ENCODE data around the gene ATP6V1G2. TPM values are rescaled to one million over a fixed set of nuclear protein-coding genes. Genes with fewer than 3 reads are reported as not detected.
"Not testable (repeated sequence)": the region's sequence is repeated elsewhere in the genome, so short reads cannot be mapped to it uniquely, and the experiment has no call there.

The ATP6V1G2 gene
- total and polyA plus RNA-seq, 2 experiments from 2014 or later = 1.8 to 2.8 TPM

DNA sequence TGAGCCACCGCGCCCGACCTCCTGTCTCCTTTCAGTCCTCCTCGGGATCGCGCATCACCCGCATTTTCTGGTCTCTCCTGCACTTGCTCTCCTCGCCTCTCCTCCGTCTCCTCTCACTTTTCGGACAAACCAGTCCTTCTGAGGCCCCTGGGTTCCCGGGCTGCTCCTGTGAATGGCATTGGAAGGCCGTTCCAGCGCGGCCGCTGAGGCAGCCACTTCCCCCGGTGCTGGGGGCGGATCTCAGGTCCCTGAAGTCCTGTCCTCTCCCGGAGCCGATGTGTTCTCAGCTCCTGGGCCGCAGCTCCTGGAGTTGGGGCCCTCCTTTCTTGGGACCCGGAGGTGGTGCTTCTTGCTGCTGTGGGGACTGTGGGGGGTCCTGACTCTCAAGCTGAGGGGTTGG is 47.7 kb downstream of the ATP6V1G2 start:
- Histone ChIP-seq H3K36me3 (ENCODE audit: low read depth) (no peaks in the 10 kb centered on the region), H3K9me2 (ENCODE audit: insufficient read depth) (no peaks in the 10 kb centered on the region), H2AFZ (peak overlapping the region; percentile 39), H3K4me3 (peak overlapping the region; percentile 91), H3K4me1 (ENCODE audit: insufficient read depth) (peaks cover 9% of the 10 kb centered on the region), H3K27ac (no peak overlapping the region), H3K9ac (no peak overlapping the region; the same call in 1 of the 2 replicates), H3K4me2 (ENCODE audit: unreplicated experiment) (peak overlapping the region; percentile 32), H3K9me3 (ENCODE audit: low read depth) (no peaks in the 10 kb centered on the region), H3F3A (ENCODE audit: insufficient read depth) (peaks cover 24% of the 10 kb centered on the region), H4K20me1 (ENCODE audit: insufficient read depth) (no peaks in the 10 kb centered on the region), H3K79me2 (ENCODE audit: insufficient read depth) (peaks cover 52% of the 10 kb centered on the region), H3K27me3 (replicated peaks; ENCODE audit: insufficient read depth) (no peaks in the 10 kb centered on the region)
- DNase-seq = peak; percentile 55
- in situ Hi-C loops (cut with MboI) = loop anchor here (10.0 kb wide), 1 partner anchor 96 kb away; the partner anchor contains the start of gene NCR3
- WGBS, 2 experiments (ENCODE audit: low coverage in 1 of 2, low lambda C conversion rate in 2 of 2, missing lambda C conversion rate in 2 of 2) = 12 to 18% methylated on average over 20 to 21 of the region's 21 CpGs
- TF ChIP-seq EZH2 (IDR thresholded peaks at IDR 0.05; ENCODE audit: insufficient read depth, poor library complexity, severe bottlenecking) (no peak), EZH2phosphoT487 (IDR thresholded peaks at IDR 0.05; ENCODE audit: insufficient read depth, low read depth) (no peak)

DNA sequence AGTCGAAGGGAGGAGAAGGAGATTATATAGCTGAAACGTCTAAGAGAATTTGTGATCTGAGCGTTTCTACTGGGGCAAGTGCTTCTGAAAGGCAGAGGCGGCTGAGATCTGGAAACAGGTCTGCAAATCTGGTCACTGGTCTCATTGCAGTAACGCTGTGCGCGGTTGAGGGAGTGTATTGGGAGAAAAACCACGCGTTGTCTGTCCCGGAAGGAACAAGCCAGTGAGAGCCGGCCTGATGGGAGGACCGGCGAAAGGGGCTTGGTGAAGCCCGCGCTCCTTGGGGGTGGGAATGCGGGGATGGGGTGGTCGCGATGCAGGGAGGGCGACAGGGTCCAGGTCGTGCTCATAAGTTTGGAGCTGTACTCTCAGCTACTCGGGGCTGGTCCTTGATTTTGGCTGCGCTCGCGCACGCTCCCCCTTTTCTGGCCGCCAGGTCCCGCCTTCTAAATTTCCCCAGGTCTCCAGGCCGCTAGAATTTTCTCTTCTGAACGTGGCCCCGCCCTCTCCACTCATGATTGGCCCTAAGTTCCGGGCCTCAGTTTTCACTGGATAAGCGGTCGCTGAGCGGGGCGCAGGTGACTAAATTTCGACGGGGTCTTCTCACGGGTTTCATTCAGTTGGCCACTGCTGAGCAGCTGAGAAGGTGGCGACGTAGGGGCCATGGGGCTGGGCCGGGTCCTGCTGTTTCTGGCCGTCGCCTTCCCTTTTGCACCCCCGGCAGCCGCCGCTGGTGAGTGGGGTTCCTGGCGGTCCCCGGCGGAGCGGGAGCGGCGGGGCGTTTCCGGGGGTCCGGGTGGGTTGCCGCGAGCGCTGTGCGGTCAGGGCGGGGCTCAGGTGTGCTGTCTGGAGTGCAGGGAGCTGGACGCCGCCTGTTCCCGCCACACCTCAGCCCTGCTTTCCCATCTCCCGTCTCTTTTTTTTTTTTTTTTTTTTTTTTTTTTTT is 48.6 kb downstream of the ATP6V1G2 start, which contains the start of gene MICB:
MICB (plus strand) TSS at position 615 of the 946 bp plus-strand sequence; CDS start at position 664, 49 bp downstream.
- H3K36me3 ChIP-seq (ENCODE audit: low read depth) = no peaks in the 10 kb centered on the region
- H3F3A ChIP-seq (ENCODE audit: insufficient read depth) = peaks cover 24% of the 10 kb centered on the region
- H2AFZ ChIP-seq = peak within 1 kb of the TSS; percentile 83
- 3 to 5% methylated on average over 51 to 62 of the region's 64 CpGs for WGBS, 2 experiments (ENCODE audit: low coverage in 1 of 2, low lambda C conversion rate in 2 of 2, missing lambda C conversion rate in 2 of 2)
- H3K9me3 ChIP-seq (ENCODE audit: low read depth) = no peaks in the 10 kb centered on the region
- TF ChIP-seq EZH2 (IDR thresholded peaks at IDR 0.05; ENCODE audit: insufficient read depth, poor library complexity, severe bottlenecking) (no peak), EZH2phosphoT487 (IDR thresholded peaks at IDR 0.05; ENCODE audit: insufficient read depth, low read depth) (no peak)
- peaks cover 49% of the 10 kb centered on the region for H3K79me2 ChIP-seq (ENCODE audit: insufficient read depth)
- peak within 1 kb of the TSS; percentile 30 for H3K27ac ChIP-seq
- peaks cover 9% of the 10 kb centered on the region for H3K4me1 ChIP-seq (ENCODE audit: insufficient read depth)
- in situ Hi-C loops (cut with MboI) = loop anchor here (10.0 kb wide), 1 partner anchor 97 kb away; the partner anchor contains the start of gene NCR3
- H4K20me1 ChIP-seq (ENCODE audit: insufficient read depth) = no peaks in the 10 kb centered on the region
- no peaks in the 10 kb centered on the region for H3K9me2 ChIP-seq (ENCODE audit: insufficient read depth)
- peak within 1 kb of the TSS; percentile 91 for H3K4me3 ChIP-seq
- DNase-seq = peak; percentile 90
- H3K27me3 ChIP-seq (replicated peaks; ENCODE audit: insufficient read depth) = no peaks in the 10 kb centered on the region
- peak within 1 kb of the TSS; percentile 99 for H3K4me2 ChIP-seq (ENCODE audit: unreplicated experiment)
- peak within 1 kb of the TSS; percentile 72 for H3K9ac ChIP-seq

DNA sequence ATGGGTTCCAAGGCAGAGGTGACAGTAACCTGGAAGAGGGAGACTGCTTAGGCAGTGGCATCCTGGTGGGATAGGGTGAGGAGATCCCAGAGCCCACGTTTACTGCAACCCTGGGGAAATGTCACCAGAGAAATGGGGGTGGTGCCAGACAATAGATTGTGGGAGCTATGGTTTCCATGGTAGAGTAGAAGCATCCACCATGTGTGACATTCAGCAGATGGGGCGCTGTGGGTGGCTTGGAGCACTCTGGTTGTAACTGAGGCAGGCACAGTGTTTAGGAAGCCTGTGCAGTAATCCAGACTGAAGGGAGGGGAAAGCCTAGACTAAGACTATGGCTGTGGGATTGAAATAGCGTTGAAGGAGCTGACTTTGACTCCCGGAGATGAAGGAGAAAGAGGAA is 49.6 kb downstream of the ATP6V1G2 start:
- DNase-seq; H3K9me3 ChIP-seq (ENCODE audit: low read depth); H3K36me3 ChIP-seq (ENCODE audit: low read depth); H3K4me1 ChIP-seq (ENCODE audit: insufficient read depth); H4K20me1 ChIP-seq (ENCODE audit: insufficient read depth); H3K9me2 ChIP-seq (ENCODE audit: insufficient read depth); H3K27me3 ChIP-seq (replicated peaks; ENCODE audit: insufficient read depth): not testable (repeated sequence)
- in situ Hi-C loops (cut with MboI) = loop anchor here (10.0 kb wide), 1 partner anchor 98 kb away; the partner anchor contains the start of gene NCR3
- H3F3A ChIP-seq (ENCODE audit: insufficient read depth) = peaks cover 20% of the 10 kb centered on the region
- H3K79me2 ChIP-seq (ENCODE audit: insufficient read depth) = peaks cover 39% of the 10 kb centered on the region
- peak overlapping the region; percentile 99 for H3K4me2 ChIP-seq (ENCODE audit: unreplicated experiment)
- H2AFZ ChIP-seq = peak overlapping the region; percentile 83; the same call in 1 of the 2 replicates
- H3K4me3 ChIP-seq = 0 out of 2 replicates have a peak overlapping the region, but pooled peaks have one; percentile 91
- peak overlapping the region; percentile 72; the same call in 1 of the 2 replicates for H3K9ac ChIP-seq
- H3K27ac ChIP-seq = peak overlapping the region; percentile 30; the same call in 1 of the 2 replicates
- WGBS, 2 experiments (ENCODE audit: low coverage in 1 of 2, low lambda C conversion rate in 2 of 2, missing lambda C conversion rate in 2 of 2) = 58 to 65% methylated on average over 4 of the region's 4 CpGs

DNA sequence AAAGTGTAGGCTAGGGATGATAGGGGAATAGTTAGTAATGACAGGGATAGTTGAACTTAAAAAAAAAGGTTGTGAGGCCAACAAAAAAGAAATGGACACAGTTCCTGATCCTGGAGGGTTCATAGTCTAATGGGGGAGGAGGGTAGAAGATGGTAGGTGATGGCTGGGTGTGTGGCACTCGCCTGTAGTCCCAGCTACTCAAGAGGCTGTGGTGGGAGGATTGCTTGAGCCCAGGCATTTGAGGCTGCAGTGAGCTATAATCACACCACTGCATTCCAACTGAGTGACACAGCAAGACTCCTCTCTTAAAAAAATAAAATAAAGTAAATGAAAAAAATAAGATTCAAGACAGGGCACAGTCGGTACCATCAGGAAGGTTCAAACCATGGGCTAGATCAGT is 50.8 kb downstream of the ATP6V1G2 start:
- DNase-seq = peak; percentile 63
- H3K9me3 ChIP-seq (ENCODE audit: low read depth) = no peaks in the 10 kb centered on the region
- H4K20me1 ChIP-seq (ENCODE audit: insufficient read depth) = no peaks in the 10 kb centered on the region
- H3K27ac ChIP-seq = peak overlapping the region; percentile 73
- H2AFZ ChIP-seq = peak overlapping the region; percentile 93; the same call in 1 of the 2 replicates
- H3K9me2 ChIP-seq (ENCODE audit: insufficient read depth) = no peaks in the 10 kb centered on the region
- in situ Hi-C loops (cut with MboI) = loop anchor here (10.0 kb wide), 1 partner anchor 99 kb away; the partner anchor contains the start of gene NCR3
- peaks cover 9% of the 10 kb centered on the region for H3K4me1 ChIP-seq (ENCODE audit: insufficient read depth)
- H3F3A ChIP-seq (ENCODE audit: insufficient read depth) = peaks cover 20% of the 10 kb centered on the region
- 40 to 52% methylated on average over 2 of the region's 2 CpGs for WGBS, 2 experiments (ENCODE audit: low coverage in 1 of 2, low lambda C conversion rate in 2 of 2, missing lambda C conversion rate in 2 of 2)
- H3K9ac ChIP-seq = peak overlapping the region; percentile 78
- no peak for TF ChIP-seq EZH2phosphoT487 (IDR thresholded peaks at IDR 0.05; ENCODE audit: insufficient read depth, low read depth)
- TF ChIP-seq EZH2 (IDR thresholded peaks at IDR 0.05; ENCODE audit: insufficient read depth, poor library complexity, severe bottlenecking) = no peak
- no peaks in the 10 kb centered on the region for H3K27me3 ChIP-seq (replicated peaks; ENCODE audit: insufficient read depth)
- H3K4me3 ChIP-seq = peak overlapping the region; percentile 87
- H3K79me2 ChIP-seq (ENCODE audit: insufficient read depth) = peaks cover 27% of the 10 kb centered on the region
- H3K4me2 ChIP-seq (ENCODE audit: unreplicated experiment) = peak overlapping the region; percentile 88
- H3K36me3 ChIP-seq (ENCODE audit: low read depth) = no peaks in the 10 kb centered on the region

Small RNA genes lying within 50 kb of the gene (small RNA-seq; reads per million reads assigned to genes)
- gene AL663061.1 (ENCODE audit: low read depth, low replicate concordance) = not detected
- not detected for gene RF00019 (ENCODE audit: low read depth, low replicate concordance)
- gene SNORD117 (ENCODE audit: low read depth, low replicate concordance) = 21.9 reads per million, percentile 89 among the genes with 10 or more reads in this experiment
- gene SNORD84 (ENCODE audit: low read depth, low replicate concordance) = not detected

Other genes with a start within 250 kb of the ATP6V1G2 start
Only the 30 nearest of the 31 such genes appear.
- 65.6 and 87.9 TPM in 2 replicates for gene HLA-B, start 189.4 kb downstream of the ATP6V1G2 start, total RNA-seq (2014; rRNA removed; shearing (Covaris generic))
- gene HLA-B, start 189.4 kb downstream of the ATP6V1G2 start, polyA plus RNA-seq (2016; fragmentation: Nextera tagmentation; extraction: Ambion mirVana) = 186 and 192 TPM in 2 replicates
- gene MICA, start 143.0 kb downstream of the ATP6V1G2 start, total RNA-seq (2014; rRNA removed; shearing (Covaris generic)) = 24.0 and 42.6 TPM in 2 replicates
- 36.9 and 38.0 TPM in 2 replicates for gene MICA, start 143.0 kb downstream of the ATP6V1G2 start, polyA plus RNA-seq (2016; fragmentation: Nextera tagmentation; extraction: Ambion mirVana)
- 4.1 and 4.9 TPM in 2 replicates for gene MICB, start 48.5 kb downstream of the ATP6V1G2 start, total RNA-seq (2014; rRNA removed; shearing (Covaris generic))
- 3.7 and 4.2 TPM in 2 replicates for gene MICB, start 48.5 kb downstream of the ATP6V1G2 start, polyA plus RNA-seq (2016; fragmentation: Nextera tagmentation; extraction: Ambion mirVana)
- gene MCCD1, start 17.6 kb downstream of the ATP6V1G2 start, total RNA-seq (2014; rRNA removed; shearing (Covaris generic)) = not detected in 2 replicates
- not detected in 2 replicates for gene MCCD1, start 17.6 kb downstream of the ATP6V1G2 start, polyA plus RNA-seq (2016; fragmentation: Nextera tagmentation; extraction: Ambion mirVana)
- 319 and 415 TPM in 2 replicates for gene DDX39B, start 4.6 kb downstream of the ATP6V1G2 start, total RNA-seq (2014; rRNA removed; shearing (Covaris generic))
- gene DDX39B, start 4.6 kb downstream of the ATP6V1G2 start, polyA plus RNA-seq (2016; fragmentation: Nextera tagmentation; extraction: Ambion mirVana) = 197 and 204 TPM in 2 replicates
- 20.4 and 22.9 TPM in 2 replicates for gene NFKBIL1, start 1.0 kb upstream of the ATP6V1G2 start, total RNA-seq (2014; rRNA removed; shearing (Covaris generic))
- gene NFKBIL1, start 1.0 kb upstream of the ATP6V1G2 start, polyA plus RNA-seq (2016; fragmentation: Nextera tagmentation; extraction: Ambion mirVana) = 12.3 and 15.0 TPM in 2 replicates
- not detected in 2 replicates for gene LTA, start 25.7 kb upstream of the ATP6V1G2 start, total RNA-seq (2014; rRNA removed; shearing (Covaris generic))
- not detected in 2 replicates for gene LTA, start 25.7 kb upstream of the ATP6V1G2 start, polyA plus RNA-seq (2016; fragmentation: Nextera tagmentation; extraction: Ambion mirVana)
- gene TNF, start 29.0 kb upstream of the ATP6V1G2 start, total RNA-seq (2014; rRNA removed; shearing (Covaris generic)) = not detected in 2 replicates
- 0.11 TPM in 1 of 2 replicates, not detected in the other for gene TNF, start 29.0 kb upstream of the ATP6V1G2 start, polyA plus RNA-seq (2016; fragmentation: Nextera tagmentation; extraction: Ambion mirVana)
- gene LTB, start 35.8 kb upstream of the ATP6V1G2 start, total RNA-seq (2014; rRNA removed; shearing (Covaris generic)) = not detected in 2 replicates
- gene LTB, start 35.8 kb upstream of the ATP6V1G2 start, polyA plus RNA-seq (2016; fragmentation: Nextera tagmentation; extraction: Ambion mirVana) = 0.23 TPM in 1 of 2 replicates, not detected in the other
- not detected in 2 replicates for gene LST1, start 39.7 kb upstream of the ATP6V1G2 start, total RNA-seq (2014; rRNA removed; shearing (Covaris generic))
- not detected in 2 replicates for gene LST1, start 39.7 kb upstream of the ATP6V1G2 start, polyA plus RNA-seq (2016; fragmentation: Nextera tagmentation; extraction: Ambion mirVana)
- gene NCR3, start 46.4 kb upstream of the ATP6V1G2 start, total RNA-seq (2014; rRNA removed; shearing (Covaris generic)) = not detected in 2 replicates
- gene NCR3, start 46.4 kb upstream of the ATP6V1G2 start, polyA plus RNA-seq (2016; fragmentation: Nextera tagmentation; extraction: Ambion mirVana) = not detected in 2 replicates
- not detected in 2 replicates for gene AIF1, start 68.6 kb upstream of the ATP6V1G2 start, total RNA-seq (2014; rRNA removed; shearing (Covaris generic))
- not detected in 2 replicates for gene AIF1, start 68.6 kb upstream of the ATP6V1G2 start, polyA plus RNA-seq (2016; fragmentation: Nextera tagmentation; extraction: Ambion mirVana)
- gene PRRC2A, start 74.1 kb upstream of the ATP6V1G2 start, total RNA-seq (2014; rRNA removed; shearing (Covaris generic)) = 46.0 and 50.5 TPM in 2 replicates
- 42.5 and 47.2 TPM in 2 replicates for gene PRRC2A, start 74.1 kb upstream of the ATP6V1G2 start, polyA plus RNA-seq (2016; fragmentation: Nextera tagmentation; extraction: Ambion mirVana)
- 161 and 198 TPM in 2 replicates for gene BAG6, start 106.1 kb upstream of the ATP6V1G2 start, total RNA-seq (2014; rRNA removed; shearing (Covaris generic))
- 88.2 and 90.8 TPM in 2 replicates for gene BAG6, start 106.1 kb upstream of the ATP6V1G2 start, polyA plus RNA-seq (2016; fragmentation: Nextera tagmentation; extraction: Ambion mirVana)
- 0.76 and 3.3 TPM in 2 replicates for gene APOM, start 109.3 kb upstream of the ATP6V1G2 start, total RNA-seq (2014; rRNA removed; shearing (Covaris generic))
- gene APOM, start 109.3 kb upstream of the ATP6V1G2 start, polyA plus RNA-seq (2016; fragmentation: Nextera tagmentation; extraction: Ambion mirVana) = 5.6 and 5.9 TPM in 2 replicates
- gene C6orf47, start 114.2 kb upstream of the ATP6V1G2 start, total RNA-seq (2014; rRNA removed; shearing (Covaris generic)) = 20.3 and 28.5 TPM in 2 replicates
- 19.4 and 19.5 TPM in 2 replicates for gene C6orf47, start 114.2 kb upstream of the ATP6V1G2 start, polyA plus RNA-seq (2016; fragmentation: Nextera tagmentation; extraction: Ambion mirVana)
- 10.6 and 11.3 TPM in 2 replicates for gene GPANK1, start 118.4 kb upstream of the ATP6V1G2 start, total RNA-seq (2014; rRNA removed; shearing (Covaris generic))
- gene GPANK1, start 118.4 kb upstream of the ATP6V1G2 start, polyA plus RNA-seq (2016; fragmentation: Nextera tagmentation; extraction: Ambion mirVana) = 19.3 and 20.0 TPM in 2 replicates
- 186 and 256 TPM in 2 replicates for gene CSNK2B, start 119.5 kb upstream of the ATP6V1G2 start, total RNA-seq (2014; rRNA removed; shearing (Covaris generic))
- gene CSNK2B, start 119.5 kb upstream of the ATP6V1G2 start, polyA plus RNA-seq (2016; fragmentation: Nextera tagmentation; extraction: Ambion mirVana) = 224 and 229 TPM in 2 replicates
- gene LY6G5B, start 123.4 kb upstream of the ATP6V1G2 start, total RNA-seq (2014; rRNA removed; shearing (Covaris generic)) = 2.7 and 7.5 TPM in 2 replicates
- gene LY6G5B, start 123.4 kb upstream of the ATP6V1G2 start, polyA plus RNA-seq (2016; fragmentation: Nextera tagmentation; extraction: Ambion mirVana) = 3.9 and 5.9 TPM in 2 replicates
- 1.7 TPM in 1 of 2 replicates, not detected in the other for gene LY6G5C, start 134.5 kb upstream of the ATP6V1G2 start, total RNA-seq (2014; rRNA removed; shearing (Covaris generic))
- 5.0 and 5.1 TPM in 2 replicates for gene LY6G5C, start 134.5 kb upstream of the ATP6V1G2 start, polyA plus RNA-seq (2016; fragmentation: Nextera tagmentation; extraction: Ambion mirVana)
- gene ABHD16A, start 156.7 kb upstream of the ATP6V1G2 start, total RNA-seq (2014; rRNA removed; shearing (Covaris generic)) = 54.0 and 59.9 TPM in 2 replicates
- 48.0 and 48.5 TPM in 2 replicates for gene ABHD16A, start 156.7 kb upstream of the ATP6V1G2 start, polyA plus RNA-seq (2016; fragmentation: Nextera tagmentation; extraction: Ambion mirVana)
- not detected in 2 replicates for gene LY6G6F, start 160.3 kb upstream of the ATP6V1G2 start, total RNA-seq (2014; rRNA removed; shearing (Covaris generic))
- gene LY6G6F, start 160.3 kb upstream of the ATP6V1G2 start, polyA plus RNA-seq (2016; fragmentation: Nextera tagmentation; extraction: Ambion mirVana) = not detected in 2 replicates
- not detected in 2 replicates for gene LY6G6D, start 168.7 kb upstream of the ATP6V1G2 start, total RNA-seq (2014; rRNA removed; shearing (Covaris generic))
- not detected in 2 replicates for gene LY6G6D, start 168.7 kb upstream of the ATP6V1G2 start, polyA plus RNA-seq (2016; fragmentation: Nextera tagmentation; extraction: Ambion mirVana)
- not detected in 2 replicates for gene LY6G6C, start 175.1 kb upstream of the ATP6V1G2 start, total RNA-seq (2014; rRNA removed; shearing (Covaris generic))
- gene LY6G6C, start 175.1 kb upstream of the ATP6V1G2 start, polyA plus RNA-seq (2016; fragmentation: Nextera tagmentation; extraction: Ambion mirVana) = not detected in 2 replicates
- not detected in 2 replicates for gene MPIG6B, start 176.8 kb upstream of the ATP6V1G2 start, total RNA-seq (2014; rRNA removed; shearing (Covaris generic))
- gene MPIG6B, start 176.8 kb upstream of the ATP6V1G2 start, polyA plus RNA-seq (2016; fragmentation: Nextera tagmentation; extraction: Ambion mirVana) = not detected in 2 replicates
- 76.6 and 93.3 TPM in 2 replicates for gene DDAH2, start 182.7 kb upstream of the ATP6V1G2 start, total RNA-seq (2014; rRNA removed; shearing (Covaris generic))
- gene DDAH2, start 182.7 kb upstream of the ATP6V1G2 start, polyA plus RNA-seq (2016; fragmentation: Nextera tagmentation; extraction: Ambion mirVana) = 77.7 and 90.2 TPM in 2 replicates
- gene CLIC1, start 189.9 kb upstream of the ATP6V1G2 start, total RNA-seq (2014; rRNA removed; shearing (Covaris generic)) = 447 and 576 TPM in 2 replicates
- 784 and 791 TPM in 2 replicates for gene CLIC1, start 189.9 kb upstream of the ATP6V1G2 start, polyA plus RNA-seq (2016; fragmentation: Nextera tagmentation; extraction: Ambion mirVana)
- gene MSH5, start 193.4 kb upstream of the ATP6V1G2 start, total RNA-seq (2014; rRNA removed; shearing (Covaris generic)) = 4.3 and 7.1 TPM in 2 replicates
- 2.0 and 2.9 TPM in 2 replicates for gene MSH5, start 193.4 kb upstream of the ATP6V1G2 start, polyA plus RNA-seq (2016; fragmentation: Nextera tagmentation; extraction: Ambion mirVana)
- gene SAPCD1, start 216.0 kb upstream of the ATP6V1G2 start, total RNA-seq (2014; rRNA removed; shearing (Covaris generic)) = 2.5 TPM in 1 of 2 replicates, not detected in the other
- 0.85 and 1.3 TPM in 2 replicates for gene SAPCD1, start 216.0 kb upstream of the ATP6V1G2 start, polyA plus RNA-seq (2016; fragmentation: Nextera tagmentation; extraction: Ambion mirVana)
- 0.54 TPM in 1 of 2 replicates, not detected in the other for gene VWA7, start 230.7 kb upstream of the ATP6V1G2 start, total RNA-seq (2014; rRNA removed; shearing (Covaris generic))
- gene VWA7, start 230.7 kb upstream of the ATP6V1G2 start, polyA plus RNA-seq (2016; fragmentation: Nextera tagmentation; extraction: Ambion mirVana) = 0.37 and 0.56 TPM in 2 replicates

All from GM23248 (cell line).